Spinal cord (tissue), 10 donors: ENCODE measurements around the gene ATXN2L. TPM values are rescaled to one million over a fixed set of nuclear protein-coding genes. Genes with fewer than 3 reads are reported as not detected.

Experiments used
- DNase-seq, 6 donors: peaks; one replicate each; pipeline versions ENCODE4 v3.0.0 to v3.0.0-alpha.2; 2013 to 2015; ENCODE audit warnings: low spot score in 6 of 6, low read depth in 4 of 6
- H3K27ac ChIP-seq: one replicate; pipeline ENCODE4 v1.5.1; 2013; ENCODE audit warnings: low read depth, low read length, control low read depth
- H3K27me3 ChIP-seq: one replicate; pipeline ENCODE4 v1.6.1; 2013; ENCODE audit warnings: low read length; ENCODE audit not compliant: control insufficient read depth, insufficient read depth
- H3K36me3 ChIP-seq: one replicate; pipeline ENCODE4 v1.6.1; 2013; ENCODE audit warnings: low read length; ENCODE audit not compliant: control insufficient read depth, insufficient read depth
- H3K4me1 ChIP-seq: one replicate; pipeline ENCODE4 v1.6.1; 2013; ENCODE audit warnings: low read length; ENCODE audit not compliant: control insufficient read depth, insufficient read depth
- H3K4me3 ChIP-seq: one replicate; pipeline ENCODE4 v1.5.1; 2013; ENCODE audit warnings: low read depth, low read length, control low read depth
- H3K9me3 ChIP-seq: one replicate; pipeline ENCODE4 v1.6.1; 2013; ENCODE audit warnings: low read length; ENCODE audit not compliant: control insufficient read depth, insufficient read depth
- WGBS: methylation state at CpG from one replicate; pipeline ENCODE4 v1.1.5; 2013; ENCODE audit warnings: missing lambda C conversion rate; ENCODE audit not compliant: insufficient coverage; 5-methylcytosine and 5-hydroxymethylcytosine counted together
- polyA plus RNA-seq, 2 donors: library from polyadenylated mRNA; unstranded; fragments of 120-200 nt; gene quantifications; one replicate each; pipeline ENCODE4 v1.2.1, GENCODE V29; 2013; ENCODE audit not compliant: insufficient read length in 2 of 2
- total RNA-seq, 2 donors: library from RNA; depleted of rRNA in 1 of 2; stranded (reverse); fragments of 120-200 nt in 1 of 2; fragments of >200 nt in 1 of 2; gene quantifications; one replicate each; pipeline versions ENCODE4 v1.2.3 to v1.2.4, GENCODE V29; 2013 to 2014
- donor health status: healthy.

The ATXN2L gene
- total and polyA plus RNA-seq, 4 donors = 40.1 to 159 (median 89.5) TPM

DNA sequence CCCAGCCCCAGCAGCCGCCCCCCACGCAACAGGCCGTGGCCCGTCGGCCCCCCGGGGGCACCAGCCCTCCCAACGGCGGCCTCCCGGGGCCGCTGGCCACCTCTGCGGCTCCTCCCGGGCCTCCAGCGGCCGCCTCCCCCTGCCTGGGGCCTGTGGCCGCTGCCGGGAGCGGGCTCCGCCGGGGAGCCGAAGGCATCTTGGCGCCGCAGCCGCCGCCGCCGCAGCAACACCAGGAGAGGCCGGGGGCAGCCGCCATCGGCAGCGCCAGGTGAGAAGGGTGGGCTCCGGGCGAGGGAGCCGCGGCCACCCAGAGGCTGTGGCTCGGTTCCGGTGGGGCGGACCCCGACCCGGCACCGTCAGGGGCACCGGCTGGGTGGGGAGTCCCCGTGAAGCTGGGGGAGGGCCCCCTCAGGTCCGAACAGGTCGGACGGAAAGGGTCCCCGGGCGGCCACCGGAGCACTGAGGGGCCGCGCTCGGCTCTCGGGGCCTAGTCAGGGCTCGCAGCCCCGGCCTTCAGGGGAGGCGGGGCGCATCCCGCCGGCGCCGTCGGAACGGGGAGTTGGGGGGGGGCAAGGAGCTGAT, 583 bp downstream of the ATXN2L start:
- H3K9me3 ChIP-seq = no peaks in the 10 kb centered on the region
- peaks cover 31% of the 10 kb centered on the region for H3K36me3 ChIP-seq
- DNase-seq = no peak
- WGBS = 0% methylated on average over 60 of the region's 62 CpGs
- peak overlapping the region; percentile 97 for H3K4me3 ChIP-seq
- peak overlapping the region; percentile 100 for H3K27ac ChIP-seq
- H3K4me1 ChIP-seq = peaks cover 12% of the 10 kb centered on the region
- H3K27me3 ChIP-seq = no peaks in the 10 kb centered on the region

DNA sequence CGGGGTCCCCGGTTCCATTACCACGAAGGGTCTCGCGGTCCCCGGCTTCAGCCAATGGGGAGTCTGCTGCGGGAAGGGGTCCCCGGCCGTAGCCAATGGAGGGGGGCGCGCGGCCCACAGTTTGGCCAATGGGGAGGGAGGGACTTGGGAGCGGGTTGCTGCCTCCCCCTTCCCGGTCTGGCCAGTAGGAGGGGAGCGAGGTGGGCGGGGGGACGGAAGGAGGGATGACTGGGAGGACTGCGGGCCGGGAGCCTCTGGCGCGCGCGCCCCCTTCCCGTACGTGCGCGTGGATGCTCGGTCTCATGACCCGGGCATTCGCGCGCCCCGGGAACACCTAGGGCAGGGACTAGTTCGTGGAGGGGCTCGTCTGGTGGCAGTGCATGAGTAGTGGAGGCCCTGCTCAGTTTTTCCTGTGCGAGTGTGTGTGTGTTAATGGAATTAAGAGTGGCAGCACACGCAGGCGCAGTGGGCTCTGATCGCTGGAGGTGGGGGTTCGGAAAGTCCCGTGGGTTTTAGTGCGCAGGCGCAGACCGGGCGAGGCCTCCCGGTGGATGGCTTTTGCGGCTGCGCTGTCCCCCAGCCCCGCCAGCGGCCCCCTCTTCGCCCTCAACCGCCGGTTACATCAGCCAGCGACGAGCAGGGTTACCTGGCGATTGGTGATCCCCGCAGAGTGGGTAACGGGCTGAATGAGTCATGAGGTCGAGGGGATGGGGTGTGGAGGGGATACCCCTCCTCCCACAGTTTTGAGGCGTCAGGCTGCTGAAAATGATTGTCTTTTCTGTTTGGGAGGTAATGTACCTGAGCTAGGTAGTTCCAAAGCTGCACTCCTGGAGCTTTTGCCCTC, 1.3 kb downstream of the ATXN2L start:
- WGBS = 0% methylated on average over 54 of the region's 60 CpGs
- H3K27me3 ChIP-seq = no peaks in the 10 kb centered on the region
- H3K4me3 ChIP-seq = peak overlapping the region; percentile 97
- H3K36me3 ChIP-seq = peaks cover 35% of the 10 kb centered on the region
- DNase-seq = peak; percentile 91 to 99 (median 96)
- H3K4me1 ChIP-seq = peaks cover 12% of the 10 kb centered on the region
- H3K27ac ChIP-seq = peak overlapping the region; percentile 100
- no peaks in the 10 kb centered on the region for H3K9me3 ChIP-seq

DNA sequence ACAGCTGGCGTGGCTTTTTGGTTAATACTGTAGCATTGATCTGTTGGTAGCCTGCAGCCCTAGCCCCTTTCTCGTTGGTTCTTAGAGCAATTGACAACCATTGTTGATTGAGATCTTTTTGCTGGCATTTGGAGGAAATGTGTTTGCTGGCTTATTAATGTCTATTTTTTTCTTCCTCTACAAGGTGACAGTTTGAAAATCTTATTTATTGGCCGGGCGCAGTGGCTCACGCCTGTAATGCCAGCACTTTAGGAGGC, 1.8 kb downstream of the ATXN2L start:
- Histone ChIP-seq H3K9me3 (no peaks in the 10 kb centered on the region), H3K36me3 (peaks cover 40% of the 10 kb centered on the region)
- WGBS = 0% methylated on average over 1 of the region's 5 CpGs

DNA sequence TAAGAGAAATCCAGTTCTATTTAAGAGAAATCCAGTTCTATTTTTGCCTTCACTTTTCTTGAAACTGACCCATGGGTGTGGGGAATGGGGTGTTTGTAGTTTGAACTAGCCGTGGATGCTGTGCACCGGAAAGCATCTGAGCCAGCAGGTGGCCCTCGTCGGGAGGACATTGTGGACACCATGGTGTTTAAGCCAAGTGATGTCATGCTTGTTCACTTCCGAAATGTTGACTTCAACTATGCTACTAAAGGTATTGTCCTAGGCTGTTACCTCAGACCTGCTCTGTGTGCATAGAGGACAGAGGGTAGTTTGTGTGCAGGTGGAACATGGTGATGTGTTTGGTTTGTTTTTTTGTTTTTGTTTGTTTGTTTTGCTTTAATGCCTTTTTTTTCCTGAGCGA, 3.3 kb downstream of the ATXN2L start:
- H3K9me3 ChIP-seq = no peaks in the 10 kb centered on the region
- WGBS = 62% methylated on average over 5 of the region's 6 CpGs
- H3K27ac ChIP-seq = no peak overlapping the region
- H3K4me1 ChIP-seq = peaks cover 12% of the 10 kb centered on the region
- H3K27me3 ChIP-seq = no peaks in the 10 kb centered on the region
- no peak overlapping the region for H3K4me3 ChIP-seq
- H3K36me3 ChIP-seq = peaks cover 54% of the 10 kb centered on the region
- no peak for DNase-seq

More for the DNA sequence above, 1.8 kb downstream of the ATXN2L start:
- Histone ChIP-seq H3K4me1 (peaks cover 12% of the 10 kb centered on the region), H3K27me3 (no peaks in the 10 kb centered on the region), H3K4me3 (peak overlapping the region; percentile 97), H3K27ac (peak overlapping the region; percentile 100)
- DNase-seq = no peak

DNA sequence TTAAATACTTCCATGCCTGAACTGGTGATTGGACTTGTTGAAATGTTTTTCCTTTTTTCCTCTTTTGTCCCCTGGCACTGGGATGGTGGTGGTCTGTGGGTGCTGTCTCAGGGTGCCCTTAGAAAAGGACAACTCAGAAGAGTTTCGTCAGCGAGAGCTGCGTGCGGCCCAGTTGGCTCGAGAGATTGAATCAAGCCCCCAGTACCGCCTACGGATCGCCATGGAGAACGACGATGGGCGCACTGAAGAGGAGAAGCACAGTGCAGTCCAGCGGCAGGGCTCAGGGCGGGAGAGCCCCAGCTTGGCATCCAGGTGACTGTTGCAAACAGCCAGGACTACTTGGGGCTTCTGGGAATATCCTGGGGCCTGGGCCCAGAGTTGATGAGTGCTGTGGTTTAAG, 6.9 kb downstream of the ATXN2L start:
- 97% methylated on average over 13 of the region's 13 CpGs for WGBS
- H3K4me3 ChIP-seq = no peak overlapping the region

DNA sequence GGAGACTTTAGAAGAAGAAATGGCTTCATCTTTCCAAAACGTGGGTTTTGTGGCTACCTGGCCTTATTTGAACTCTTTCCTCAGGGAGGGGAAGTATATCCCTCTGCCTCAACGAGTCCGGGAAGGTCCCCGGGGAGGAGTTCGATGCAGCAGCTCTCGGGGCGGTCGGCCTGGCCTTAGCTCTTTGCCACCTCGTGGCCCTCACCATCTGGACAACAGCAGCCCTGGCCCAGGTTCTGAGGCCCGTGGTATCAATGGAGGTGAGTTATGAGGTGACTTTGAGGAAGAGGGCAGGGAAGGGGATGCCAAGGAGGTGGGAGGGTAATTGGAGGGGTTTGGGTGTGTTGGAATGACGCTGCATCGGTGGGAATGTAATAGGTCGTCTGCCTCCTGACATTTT, 7.7 kb downstream of the ATXN2L start:
- no peak overlapping the region for H3K4me3 ChIP-seq
- no peak for DNase-seq
- peaks cover 94% of the 10 kb centered on the region for H3K36me3 ChIP-seq
- no peaks in the 10 kb centered on the region for H3K9me3 ChIP-seq
- 98% methylated on average over 6 of the region's 13 CpGs for WGBS
- no peak overlapping the region for H3K27ac ChIP-seq
- H3K27me3 ChIP-seq = no peaks in the 10 kb centered on the region
- no peaks in the 10 kb centered on the region for H3K4me1 ChIP-seq

More for the DNA sequence above, 6.9 kb downstream of the ATXN2L start:
- Histone ChIP-seq H3K9me3 (no peaks in the 10 kb centered on the region), H3K27ac (no peak overlapping the region), H3K4me1 (peaks cover 4% of the 10 kb centered on the region), H3K27me3 (no peaks in the 10 kb centered on the region), H3K36me3 (peaks cover 89% of the 10 kb centered on the region)
- no peak for DNase-seq

DNA sequence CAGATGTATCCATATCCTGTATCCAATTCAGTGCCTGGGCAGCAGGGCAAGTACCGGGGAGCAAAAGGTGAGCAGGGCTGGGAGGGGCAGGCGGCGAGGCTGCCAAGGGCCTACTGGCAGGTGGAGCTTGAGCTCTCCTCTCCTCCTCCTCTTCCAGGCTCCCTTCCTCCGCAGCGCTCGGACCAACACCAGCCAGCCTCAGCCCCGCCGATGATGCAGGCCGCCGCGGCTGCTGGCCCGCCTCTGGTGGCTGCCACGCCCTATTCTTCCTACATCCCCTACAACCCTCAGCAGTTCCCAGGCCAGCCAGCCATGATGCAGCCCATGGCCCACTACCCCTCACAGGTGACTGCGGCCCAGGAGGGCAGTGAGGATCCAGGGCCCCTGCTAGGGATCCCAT, 11.6 kb downstream of the ATXN2L start:
- Histone ChIP-seq H3K9me3 (no peaks in the 10 kb centered on the region), H3K36me3 (peaks cover 89% of the 10 kb centered on the region), H3K4me3 (no peak overlapping the region), H3K27me3 (no peaks in the 10 kb centered on the region), H3K4me1 (no peaks in the 10 kb centered on the region), H3K27ac (no peak overlapping the region)
- 98% methylated on average over 13 of the region's 14 CpGs for WGBS
- DNase-seq = no peak

DNA sequence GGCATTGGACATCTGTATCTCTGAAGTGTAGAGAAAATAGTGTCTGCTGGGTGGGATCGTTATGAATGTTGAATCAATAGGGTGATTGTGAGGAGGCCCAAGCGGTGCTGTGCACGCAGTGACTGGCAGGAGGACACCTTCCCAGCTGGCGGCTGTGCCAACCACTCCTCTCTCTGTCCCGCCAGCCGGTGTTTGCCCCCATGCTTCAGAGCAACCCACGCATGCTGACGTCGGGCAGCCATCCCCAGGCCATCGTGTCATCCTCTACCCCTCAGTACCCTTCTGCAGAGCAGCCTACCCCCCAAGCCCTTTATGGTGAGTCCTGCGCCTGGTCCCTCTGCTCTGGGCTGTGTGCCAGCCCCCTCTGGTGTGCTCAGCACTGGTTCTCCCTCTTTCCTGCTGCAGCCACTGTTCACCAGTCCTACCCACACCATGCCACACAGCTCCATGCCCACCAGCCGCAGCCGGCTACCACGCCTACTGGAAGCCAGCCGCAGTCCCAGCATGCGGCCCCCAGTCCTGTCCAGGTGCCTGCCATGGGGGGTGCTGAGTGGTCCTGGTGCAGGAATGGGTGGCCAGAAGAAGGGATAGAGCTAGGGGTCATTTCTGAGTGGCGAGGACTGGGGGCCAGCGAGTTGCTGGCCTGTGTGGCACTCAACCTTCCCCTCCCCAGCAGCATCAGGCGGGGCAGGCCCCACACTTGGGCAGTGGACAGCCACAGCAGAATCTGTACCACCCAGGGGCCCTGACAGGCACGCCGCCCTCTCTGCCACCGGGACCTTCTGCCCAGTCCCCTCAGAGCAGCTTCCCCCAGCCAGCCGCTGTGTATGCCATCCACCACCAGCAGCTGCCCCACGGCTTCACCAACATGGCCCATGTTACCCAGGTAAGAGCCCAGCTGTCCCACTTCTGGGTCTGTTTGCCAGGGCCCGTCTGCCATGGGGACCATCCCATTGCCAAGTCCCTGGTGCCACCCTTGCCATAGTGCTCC, 12.4 kb downstream of the ATXN2L start:
- no peak overlapping the region for H3K4me3 ChIP-seq
- H3K4me1 ChIP-seq = no peaks in the 10 kb centered on the region
- H3K36me3 ChIP-seq = peaks cover 83% of the 10 kb centered on the region
- H3K27me3 ChIP-seq = no peaks in the 10 kb centered on the region
- no peak for DNase-seq
- WGBS = 86% methylated on average over 23 of the region's 25 CpGs
- H3K27ac ChIP-seq = no peak overlapping the region
- no peaks in the 10 kb centered on the region for H3K9me3 ChIP-seq

DNA sequence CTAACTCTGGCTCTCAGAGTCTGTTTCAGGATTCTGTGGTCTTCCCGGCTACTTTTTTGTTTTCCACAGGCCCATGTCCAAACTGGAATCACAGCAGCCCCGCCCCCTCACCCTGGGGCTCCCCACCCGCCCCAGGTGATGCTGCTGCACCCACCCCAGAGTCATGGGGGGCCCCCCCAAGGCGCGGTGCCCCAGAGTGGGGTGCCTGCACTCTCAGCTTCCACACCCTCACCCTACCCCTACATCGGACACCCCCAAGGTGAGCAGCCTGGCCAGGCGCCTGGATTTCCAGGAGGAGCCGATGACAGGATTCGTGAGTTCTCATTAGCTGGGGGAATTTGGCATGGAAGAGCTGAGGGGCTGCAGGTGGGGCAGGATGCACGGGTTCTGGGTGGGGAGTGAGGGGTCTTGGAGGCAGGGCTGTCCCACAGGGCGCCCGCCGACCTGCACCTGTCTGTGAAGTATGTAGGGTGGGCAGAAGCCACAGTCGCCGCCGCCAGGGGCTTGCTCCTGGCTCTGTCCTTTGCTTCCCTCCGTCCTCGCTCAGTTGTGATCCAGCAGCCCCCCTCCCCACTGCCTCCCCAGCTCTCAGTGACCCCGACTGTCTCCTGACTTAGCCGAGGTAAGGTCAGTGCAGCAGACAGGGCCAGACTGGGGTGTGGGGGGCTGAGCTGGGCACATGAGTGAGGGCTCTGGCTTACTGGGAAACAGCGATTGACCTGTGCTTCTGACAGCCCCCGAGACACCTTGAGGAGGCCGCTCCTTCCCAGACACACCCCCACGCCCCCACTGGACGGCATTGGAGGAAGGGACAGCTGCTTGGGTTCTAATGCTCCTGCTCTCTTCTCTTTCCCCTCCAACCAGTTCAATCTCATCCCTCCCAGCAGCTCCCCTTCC, 13.3 kb downstream of the ATXN2L start:
- WGBS = 94% methylated on average over 8 of the region's 25 CpGs
- no peak overlapping the region for H3K27ac ChIP-seq

More for the DNA sequence above, 13.3 kb downstream of the ATXN2L start:
- Histone ChIP-seq H3K4me3 (no peak overlapping the region), H3K27me3 (no peaks in the 10 kb centered on the region), H3K36me3 (peaks cover 77% of the 10 kb centered on the region), H3K9me3 (no peaks in the 10 kb centered on the region), H3K4me1 (no peaks in the 10 kb centered on the region)
- no peak for DNase-seq
